GM20000 (cell line): ENCODE results near the gene GPS1.

Experiments
- DNase-seq: peaks from one replicate; pipeline ENCODE4 v3.0.0; 2012; ENCODE audit warnings: low spot score
- CTCF ChIP-seq: IDR thresholded peaks from 2 replicates; pipeline ENCODE4 v1.5.1; 2012; ENCODE audit warnings: mild to moderate bottlenecking, control low read depth; ENCODE audit errors: extremely low read depth, missing control alignments

GPS1 gene

GRCh38 chr17:82016061-82016874, 35.4 kb upstream of the GPS1 start:
- no peak for DNase-seq
- no peak for TF ChIP-seq CTCF

- TF ChIP-seq CTCF: no peak
- DNase-seq: no peak
Measured at GRCh38 chr17:82016875-82017459, 34.7 kb upstream of the GPS1 start.

GRCh38 chr17:82017612-82018151, 34.0 kb upstream of the GPS1 start:
- DNase-seq: no peak
- TF ChIP-seq CTCF: no peak

GRCh38 chr17:82018152-82018988, 33.3 kb upstream of the GPS1 start:
- no peak for TF ChIP-seq CTCF
- DNase-seq: no peak

- DNase-seq: no peak
- no peak for TF ChIP-seq CTCF
Measured at GRCh38 chr17:82018989-82019689, 32.6 kb upstream of the GPS1 start.

- peak; percentile 88 for DNase-seq
- peak; percentile 90 for TF ChIP-seq CTCF
Measured at GRCh38 chr17:82019690-82020571, 31.8 kb upstream of the GPS1 start.
